ENCODE data around the gene TRAF3IP1. TPM values are rescaled to one million over a fixed set of nuclear protein-coding genes. Genes with fewer than 3 reads are reported as not detected.

TRAF3IP1 gene
- total RNA-seq, 4 donors from 2014 or later: 8.0 to 25.8 (median 12.2) TPM

- TF ChIP-seq CTCF (IDR thresholded peaks at IDR 0.05; ENCODE audit: low read depth): no peak
These were observed 115.4 kb downstream of the TRAF3IP1 start for GRCh38 chr2:238435752-238436096.

GRCh38 chr2:238438856-238439849 is 118.8 kb downstream of the TRAF3IP1 start:
- no peak for TF ChIP-seq CTCF (IDR thresholded peaks at IDR 0.05; ENCODE audit: low read depth)

GRCh38 chr2:238439917-238440316 is 119.6 kb downstream of the TRAF3IP1 start:
- TF ChIP-seq CTCF (IDR thresholded peaks at IDR 0.05; ENCODE audit: low read depth): no peak

- TF ChIP-seq CTCF (IDR thresholded peaks at IDR 0.05; ENCODE audit: low read depth): no peak
These were observed 120.0 kb downstream of the TRAF3IP1 start for GRCh38 chr2:238440331-238440730.

- no peak for TF ChIP-seq CTCF (IDR thresholded peaks at IDR 0.05; ENCODE audit: low read depth)
These were observed 120.4 kb downstream of the TRAF3IP1 start for GRCh38 chr2:238440767-238441166.

- no peak for TF ChIP-seq CTCF (IDR thresholded peaks at IDR 0.05; ENCODE audit: low read depth)
These were observed 121.2 kb downstream of the TRAF3IP1 start for GRCh38 chr2:238441262-238442114.

GRCh38 chr2:238444242-238444641 is 123.9 kb downstream of the TRAF3IP1 start:
- no peak for TF ChIP-seq CTCF (IDR thresholded peaks at IDR 0.05; ENCODE audit: low read depth)

Measured in subcutaneous adipose tissue (tissue), 4 donors.